Measurements from ENCODE around the gene FAM13A. TPM values are rescaled to one million over a fixed set of nuclear protein-coding genes. Genes with fewer than 3 reads are reported as not detected.
"Not testable (repeated sequence)": the region's sequence is repeated elsewhere in the genome, so short reads cannot be mapped to it uniquely, and the experiment has no call there.

FAM13A gene
- polyA plus RNA-seq, 1 donor = 33.5 TPM

DNA sequence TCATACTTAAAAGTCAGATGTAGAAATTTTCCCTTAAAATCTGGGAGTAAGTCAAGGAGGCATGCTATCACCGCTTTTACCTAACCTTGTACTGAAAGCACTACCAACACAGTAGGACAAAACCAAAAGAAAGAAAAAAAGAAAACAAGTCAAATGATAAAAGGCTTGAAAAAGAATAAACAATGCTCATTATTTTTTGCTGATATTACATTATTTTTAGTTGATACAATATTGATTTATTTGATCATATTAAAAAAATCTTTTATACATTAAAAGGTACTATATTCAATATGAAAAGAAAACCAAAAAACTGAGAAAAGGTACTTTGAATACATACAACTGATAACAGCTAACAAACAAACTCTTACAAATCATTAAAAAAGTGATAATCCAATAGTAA is 164.3 kb downstream of the FAM13A start:
- DNase-seq = no peak

DNA sequence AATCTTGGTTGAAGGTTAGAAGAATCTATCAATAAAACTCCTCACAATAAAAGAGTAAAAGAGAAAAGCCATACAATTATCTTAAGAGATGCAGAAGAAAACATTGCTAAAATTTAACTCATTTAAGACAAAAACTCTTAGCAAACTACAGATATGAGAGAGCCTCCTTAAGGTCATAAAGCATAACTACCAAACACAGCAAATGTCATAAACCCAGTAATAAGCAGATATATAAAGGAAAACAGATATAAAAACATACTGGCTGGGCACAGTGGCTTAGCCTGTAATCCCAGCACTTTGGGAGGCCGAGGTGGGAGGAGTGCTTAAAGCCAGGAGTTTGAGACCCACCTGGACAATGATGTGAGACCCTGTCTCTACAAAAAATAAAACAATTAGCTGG is 165.3 kb downstream of the FAM13A start:
- no peak for DNase-seq

GRCh38 chr4:88887409-88887808 is 169.6 kb downstream of the FAM13A start:
- not testable (repeated sequence) for DNase-seq

- DNase-seq = no peak
These were observed 175.8 kb downstream of the FAM13A start for GRCh38 chr4:88881227-88881569.

GRCh38 chr4:88880501-88881226 is 176.3 kb downstream of the FAM13A start:
- DNase-seq = no peak

GRCh38 chr4:88879991-88880390 is 177.0 kb downstream of the FAM13A start:
- DNase-seq = no peak

GRCh38 chr4:88878642-88879041 is 178.3 kb downstream of the FAM13A start:
- DNase-seq = no peak

DNA sequence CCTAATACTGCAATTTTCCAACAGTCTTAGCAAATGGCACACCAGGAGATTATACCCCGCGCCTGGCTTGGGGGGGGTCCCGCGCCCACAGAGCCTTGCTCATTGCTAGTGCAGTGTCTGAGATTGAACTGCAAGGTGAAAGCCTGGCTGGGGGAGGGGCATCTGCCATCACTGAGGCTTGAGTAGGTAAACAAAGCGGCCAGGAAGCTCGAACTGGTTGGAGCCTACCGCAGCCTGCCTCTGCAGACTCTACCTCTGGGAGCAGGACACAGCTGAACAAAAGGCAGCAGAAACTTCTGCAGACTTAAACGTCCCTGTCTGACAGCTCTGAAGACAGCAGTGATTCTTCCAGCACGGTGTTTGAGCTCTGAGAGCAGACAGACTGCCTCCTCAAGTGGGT is 186.6 kb downstream of the FAM13A start:
- DNase-seq = no peak

- no peak for DNase-seq
These were observed 188.5 kb downstream of the FAM13A start for GRCh38 chr4:88868510-88868909.

DNA sequence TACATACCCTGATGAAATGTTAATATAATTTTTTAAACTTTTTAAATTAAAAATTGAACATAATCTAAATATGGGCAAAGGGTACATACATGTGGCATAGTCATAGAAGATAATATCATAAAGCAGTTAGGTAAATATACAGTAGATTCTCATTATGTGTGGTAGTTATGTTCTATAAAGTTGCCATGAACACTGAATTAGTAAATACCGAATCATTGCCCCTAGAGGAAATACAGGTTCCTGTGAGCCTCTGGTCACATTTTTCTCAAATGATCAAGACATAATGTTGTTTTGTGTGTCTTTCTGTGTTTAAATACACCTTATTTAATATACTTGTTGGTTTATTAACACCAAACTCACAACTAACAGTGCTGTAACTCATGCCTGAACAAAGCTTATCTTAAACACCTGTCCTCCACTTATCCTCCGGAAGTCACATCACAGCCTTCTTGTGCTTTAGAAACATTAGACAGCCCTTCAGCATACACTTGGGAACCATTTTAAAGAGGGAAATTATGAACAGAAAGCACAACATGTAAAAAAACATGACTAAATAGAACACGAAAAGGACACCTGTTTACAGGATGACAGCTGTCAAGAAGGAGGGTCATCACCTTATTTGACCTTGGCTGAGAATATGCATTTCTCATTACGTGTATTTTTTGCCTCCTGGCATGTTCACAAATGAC is 190.0 kb downstream of the FAM13A start:
- DNase-seq = no peak

DNA sequence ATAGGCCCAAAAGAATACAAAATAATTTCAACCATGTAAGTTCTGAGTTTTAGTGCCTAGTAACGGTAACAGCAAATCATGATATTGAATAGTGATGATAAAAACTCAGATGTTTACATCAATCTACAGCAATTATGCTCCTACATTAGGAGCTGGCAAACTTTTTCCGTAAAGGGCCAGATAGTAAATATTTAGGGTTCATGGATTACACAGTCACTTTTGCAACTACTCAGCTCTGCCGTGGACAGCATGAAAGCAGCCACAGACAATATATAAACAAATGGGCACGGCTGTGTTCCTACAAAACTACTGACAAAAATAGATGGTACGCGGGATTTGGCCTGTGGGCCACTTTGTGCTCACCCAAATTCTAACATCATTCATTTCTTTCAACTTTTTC is 191.5 kb downstream of the FAM13A start:
- DNase-seq = no peak

DNA sequence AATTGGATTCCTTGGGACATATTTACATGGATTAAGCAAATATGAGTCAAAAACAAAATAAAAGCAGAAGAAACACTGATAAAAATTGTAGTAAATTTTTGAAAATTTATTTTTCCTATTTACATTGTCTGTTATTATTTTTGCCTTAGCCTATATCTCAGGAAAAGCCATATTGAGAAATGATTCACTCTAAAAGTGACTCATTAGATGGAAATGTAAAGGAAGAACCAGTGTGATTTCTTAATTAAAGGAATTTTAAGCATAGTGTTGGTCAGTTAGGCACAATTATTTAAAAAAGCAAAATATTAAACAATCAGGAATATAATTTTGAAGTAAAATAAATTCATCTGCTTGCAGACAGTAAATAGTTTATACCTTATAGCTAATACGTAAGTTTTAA is 191.9 kb downstream of the FAM13A start:
- no peak for DNase-seq

DNA sequence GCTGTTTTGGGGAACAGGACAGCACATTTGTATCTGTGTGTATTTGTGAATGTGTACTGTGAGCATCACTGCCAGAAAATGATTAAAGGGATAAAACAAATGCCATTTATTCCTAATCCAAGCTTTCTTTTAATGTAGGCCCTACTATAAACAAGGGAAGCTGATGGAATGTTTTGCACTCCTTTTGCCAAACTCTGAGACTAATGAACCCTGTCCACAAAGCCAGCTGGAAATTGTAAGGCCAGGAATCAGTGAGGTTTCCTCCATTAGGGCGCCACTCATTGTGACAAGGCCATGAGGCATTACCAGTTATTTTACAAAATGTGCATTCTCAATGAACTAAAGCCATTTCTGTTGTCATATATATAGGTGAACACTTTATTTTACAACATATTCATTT is 196.4 kb downstream of the FAM13A start:
- no peak for DNase-seq

GRCh38 chr4:88859191-88859812 is 197.7 kb downstream of the FAM13A start:
- DNase-seq = no peak

GRCh38 chr4:88858752-88859151 is 198.2 kb downstream of the FAM13A start:
- peak; percentile 26 for DNase-seq

- no peak for DNase-seq
These were observed 199.4 kb downstream of the FAM13A start for GRCh38 chr4:88857588-88857987.

- no peak for DNase-seq
These were observed 202.5 kb downstream of the FAM13A start for GRCh38 chr4:88854481-88854880.

- DNase-seq = not testable (repeated sequence)
These were observed 203.4 kb downstream of the FAM13A start for GRCh38 chr4:88853583-88853982.

GRCh38 chr4:88846206-88846790 is 210.7 kb downstream of the FAM13A start:
- DNase-seq = no peak

GRCh38 chr4:88843067-88843685 is 213.8 kb downstream of the FAM13A start:
- no peak for DNase-seq

GRCh38 chr4:88841635-88842034 is 215.3 kb downstream of the FAM13A start:
- no peak for DNase-seq

- no peak for DNase-seq
These were observed 220.8 kb downstream of the FAM13A start for GRCh38 chr4:88836216-88836615.

DNA sequence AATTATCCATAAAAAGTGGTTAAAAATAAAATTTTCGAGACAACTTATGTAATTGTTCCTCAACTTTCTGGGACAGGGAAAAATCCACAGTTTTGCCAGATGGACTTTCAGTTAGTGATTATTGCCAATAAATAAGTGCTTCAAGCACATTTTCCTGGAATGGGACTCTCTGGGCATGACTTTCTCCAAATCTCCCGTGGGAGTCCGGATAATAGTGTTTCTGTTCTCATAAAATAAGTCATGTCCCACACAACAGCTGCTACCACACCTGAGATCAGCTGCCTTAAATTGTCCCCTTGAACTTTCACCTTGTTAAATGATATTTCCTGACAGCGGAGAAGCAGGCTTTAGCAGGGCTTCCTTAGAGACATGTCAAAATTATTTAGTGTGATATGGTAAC is 226.0 kb downstream of the FAM13A start:
- DNase-seq = peak; percentile 76

All from hindlimb muscle (tissue), 1 donor.